NCI-H510A treated with DMSO at 0.1 percent for 48 hours (cell line): ENCODE measurements around the gene PIGV.
"Not testable (repeated sequence)": the region's sequence is repeated elsewhere in the genome, so short reads cannot be mapped to it uniquely, and the experiment has no call there.

Source experiments
- DNase-seq: peaks from one replicate; lab custom pipeline; 2025; lab: John Stamatoyannopoulos, UW

Gene PIGV

GRCh38 chr1:26833432-26834405, 46.0 kb downstream of the PIGV start:
- no peak for DNase-seq

- not testable (repeated sequence) for DNase-seq
Observed at GRCh38 chr1:26837665-26838064, 49.9 kb downstream of the PIGV start.

- DNase-seq, result no peak
Observed at GRCh38 chr1:26838474-26839338, 51.0 kb downstream of the PIGV start.

GRCh38 chr1:26839339-26839722, 51.6 kb downstream of the PIGV start:
- no peak for DNase-seq

GRCh38 chr1:26839779-26840178, 52.0 kb downstream of the PIGV start:
- no peak for DNase-seq

GRCh38 chr1:26844424-26845196, 56.9 kb downstream of the PIGV start:
- no peak for DNase-seq

- not testable (repeated sequence) for DNase-seq
Observed at GRCh38 chr1:26847826-26848225, 60.1 kb downstream of the PIGV start.
